K562 (cell line): Measurements from ENCODE around the gene SPPL3. TPM values are rescaled to one million over a fixed set of nuclear protein-coding genes. Genes with fewer than 3 reads are reported as not detected.

ENCODE experiments used
- ATAC-seq: fragments of 200-7000 bp; cut with Tn5 transposase; 3 replicates; pipeline ENCODE4 v1.9.1; 2020; ENCODE audit warnings: moderate library complexity
- BruUV-seq: library from RNA; stranded (reverse); fragments of 400-500 nt; replicated peaks from 2 replicates; lab custom pipeline; 2021; lab: Mats Ljungman, UMichigan
- CTCF ChIA-PET: fragments of 300-600 bp; formaldehyde crosslinking; extraction: SDS; loops from one replicate; lab custom pipeline; 2021; ENCODE audit warnings: low intra/inter-chr PET ratio; lab: Yijun Ruan, JAX
- POLR2A ChIA-PET: fragments of 300-600, 350-650 bp; sonication (Branson Sonifier 250); formaldehyde crosslinking; extraction: SDS; loops from one replicate; lab custom pipeline; 2021; ENCODE audit warnings: antibody characterized with exemption, inconsistent platforms; lab: Yijun Ruan, JAX
- DNase-seq, 4 experiments: peaks; one replicate each; pipeline versions ENCODE4 v3.0.0 to v3.0.0-alpha.2; 2011 to 2018; ENCODE audit warnings: low spot score in 3 of 4, mixed read lengths in 3 of 4; ENCODE audit errors: extremely low read depth in 1 of 4
- FAIRE-seq: peaks from 2 replicates; lab custom pipeline; 2011; peaks lifted over from hg19 to GRCh38; lab: Jason Lieb, UNC
- H2AFZ ChIP-seq: 2 replicates; pipeline ENCODE4 v1.6.0; 2011; ENCODE audit warnings: low read depth, low read length, control low read depth, inconsistent platforms
- H3K27ac ChIP-seq: fragments of 200-600 bp; 3 replicates; pipeline ENCODE4 v1.8.0; 2011; ENCODE audit warnings: low read depth, mild to moderate bottlenecking, control low read depth, inconsistent platforms, low read length, moderate library complexity, mixed read lengths; ENCODE audit errors: extremely low read depth
- H3K27me3 ChIP-seq, 2 experiments: fragments of 300-600 bp in 1 of 2; 2 replicates in 1 of 2; 3 replicates in 1 of 2; pipeline versions ENCODE4 v1.6.0 to v1.8.0; 2011; ENCODE audit warnings: inconsistent platforms in 2 of 2, low read length in 2 of 2, mild to moderate bottlenecking in 1 of 2, mixed read lengths in 1 of 2, moderate library complexity in 1 of 2; ENCODE audit not compliant: control insufficient read depth in 2 of 2, insufficient read depth in 2 of 2
- H3K36me3 ChIP-seq: fragments of 300-600 bp; 3 replicates; pipeline ENCODE4 v1.8.0; 2011; ENCODE audit warnings: mild to moderate bottlenecking, low read length, inconsistent platforms; ENCODE audit not compliant: control insufficient read depth, insufficient read depth
- H3K4me1 ChIP-seq, 2 experiments: fragments of 200-600 bp in 1 of 2; replicated peaks in 1 of 2; 2 replicates in 1 of 2; 3 replicates in 1 of 2; pipeline versions ENCODE4 v1.5.1 to v1.8.0; 2011; ENCODE audit warnings: inconsistent platforms in 2 of 2, low read length in 2 of 2, mild to moderate bottlenecking in 1 of 2, mixed read lengths in 1 of 2, moderate library complexity in 1 of 2; ENCODE audit not compliant: control insufficient read depth in 2 of 2, insufficient read depth in 2 of 2
- H3K4me2 ChIP-seq: 2 replicates; pipeline ENCODE4 v1.6.1; 2011; ENCODE audit warnings: low read length, control low read depth, inconsistent platforms, mixed read lengths; ENCODE audit not compliant: insufficient read depth
- H3K4me3 ChIP-seq: fragments of 200-600 bp; sonication (generic), shearing (Covaris generic); 2 replicates; pipeline ENCODE4 v1.5.1; 2016; ENCODE audit warnings: control low read depth, inconsistent platforms
- H3K79me2 ChIP-seq: fragments of 200-600 bp; 3 replicates; pipeline ENCODE4 v1.8.0; 2011; ENCODE audit warnings: low read length, inconsistent platforms; ENCODE audit not compliant: control insufficient read depth, insufficient read depth
- H3K9ac ChIP-seq, 2 experiments: 2 replicates each; pipeline versions ENCODE4 v1.6.0 to v1.6.1; 2011; ENCODE audit warnings: low read depth in 2 of 2, low read length in 2 of 2, control low read depth in 1 of 2, inconsistent platforms in 1 of 2, mild to moderate bottlenecking in 1 of 2, mixed read lengths in 1 of 2; ENCODE audit not compliant: insufficient read depth in 1 of 2
- H3K9me1 ChIP-seq: one replicate; pipeline ENCODE4 v1.6.0; 2011; ENCODE audit warnings: inconsistent platforms, mild to moderate bottlenecking, low read length, moderate library complexity; ENCODE audit not compliant: control insufficient read depth, insufficient read depth
- H3K9me3 ChIP-seq: replicated peaks from 2 replicates; pipeline ENCODE4 v1.5.1; 2011; ENCODE audit warnings: low read depth, low read length, inconsistent platforms; ENCODE audit not compliant: control insufficient read depth, insufficient read depth
- H4K20me1 ChIP-seq: replicated peaks from 2 replicates; pipeline ENCODE4 v1.6.1; 2011; ENCODE audit warnings: low read length, inconsistent platforms, mixed read lengths; ENCODE audit not compliant: control insufficient read depth, insufficient read depth
- ARID3A ChIP-seq: IDR thresholded peaks from 2 replicates; pipeline ENCODE4 v1.6.1; 2012; ENCODE audit warnings: low read depth, low read length, improper control_type of control experiment, borderline replicate concordance
- CREB1 ChIP-seq, 2 experiments: sonication (generic) in 1 of 2; formaldehyde crosslinking in 1 of 2; IDR thresholded peaks; 2 replicates each; pipeline versions ENCODE4 v1.6.1 to v1.8.0; 2012 to 2022; ENCODE audit warnings: inconsistent platforms in 1 of 2, mild to moderate bottlenecking in 1 of 2, missing genetic modification reagents in 1 of 2, moderate library complexity in 1 of 2
- GABPA ChIP-seq: fragments of 200-800 bp; sonication (Bioruptor generic); conservative IDR thresholded peaks from 2 replicates; pipeline ENCODE4 v1.6.1; 2016; ENCODE audit warnings: low read depth, missing genetic modification characterization, missing compliant biosample characterization
- IRF9 ChIP-seq: fragments of 450-650 bp; IDR thresholded peaks from 2 replicates; pipeline ENCODE4 v1.6.1; 2016; ENCODE audit warnings: missing biosample characterization, missing genetic modification characterization
- RBFOX2 ChIP-seq: fragments of 200-400 bp; formaldehyde crosslinking; IDR thresholded peaks from 2 replicates; pipeline ENCODE4 v1.6.1; 2017; ENCODE audit warnings: low read depth, mild to moderate bottlenecking, low read length, moderate library complexity
- ZBTB43 ChIP-seq: sonication (generic); formaldehyde crosslinking; IDR thresholded peaks from 2 replicates; pipeline ENCODE4 v1.8.0; 2023; ENCODE audit warnings: mild to moderate bottlenecking, missing genetic modification reagents
- WGBS: fragments of 100-300 bp; shearing (Covaris generic); methylation state at CpG from one replicate; pipeline ENCODE4 v1.1.6; 2016; ENCODE audit warnings: low coverage, mixed read lengths; ENCODE audit not compliant: insufficient coverage; ENCODE audit errors: missing lambda C conversion rate; 5-methylcytosine and 5-hydroxymethylcytosine counted together
- in situ Hi-C: fragments of 300-500 bp; cut with MboI; formaldehyde crosslinking; loops from 4 replicates; pipeline ENCODE4 v1.15.0; 2018; ENCODE audit warnings: inconsistent platforms, mixed read lengths
- intact Hi-C: fragments of 100-400 bp; cut with micrococcal nuclease; formaldehyde crosslinking; loops from 2 replicates; pipeline ENCODE4 v1.14.2; 2022
- polyA plus RNA-seq, 8 experiments: library from polyadenylated mRNA; depleted of rRNA in 4 of 8; stranded (reverse) in 5 of 8; unstranded in 3 of 8; fragments of >200 nt; fragmentation: Nextera tagmentation in 2 of 8; fragmentation: Illumina TruSeq in 1 of 8; extraction: Ambion mirVana in 2 of 8; extraction: Trizol in 1 of 8; gene quantifications; 2 replicates each; pipeline versions ENCODE4 v1.2.1 to v1.2.3, GENCODE V29; 2011 to 2014; ENCODE audit warnings: inconsistent platforms in 1 of 8, missing spikeins in 1 of 8
- total RNA-seq, 7 experiments: library from RNA; depleted of rRNA in 6 of 7; stranded (reverse); fragments of >200 nt in 6 of 7; fragmentation: Illumina TruSeq in 2 of 7; extraction: Trizol in 2 of 7; gene quantifications; 2 replicates each; pipeline versions ENCODE4 v1.2.1 to v1.2.3, GENCODE V29; 2011 to 2021; ENCODE audit warnings: low replicate concordance in 1 of 7

The SPPL3 gene
- total and polyA plus RNA-seq, 9 of the 15 experiments (the other 6 are each of a cell fraction or from before 2014, with no cell fraction given), result 2.9 to 32.1 (median 7.1) TPM

GRCh38 chr12:120791669-120792176, 112.4 kb downstream of the SPPL3 start (continued):
- TF ChIP-seq ARID3A, result no peak
- TF ChIP-seq CREB1 (IDR thresholded peaks at IDR 0.05), result no peak
- TF ChIP-seq CREB1 (CRISPR knock-in tag; IDR thresholded peaks at IDR 0.05), result no peak
- TF ChIP-seq ZBTB43, result no peak
- no peak for TF ChIP-seq GABPA (tag)

- intact Hi-C loops, result no loop called here
- Histone ChIP-seq H3K27ac (no peak overlapping the region), H3K4me3 (no peak overlapping the region), H3K9ac (no peak overlapping the region), H3K36me3 (no peaks in the 10 kb centered on the region), H4K20me1 (no peaks in the 10 kb centered on the region), H3K4me2 (no peak overlapping the region), H3K79me2 (no peaks in the 10 kb centered on the region), H3K4me1 (no peaks in the 10 kb centered on the region), H3K9me1 (no peaks in the 10 kb centered on the region), H2AFZ (no peak overlapping the region), H3K9me3 (no peaks in the 10 kb centered on the region), H3K27me3 (no peaks in the 10 kb centered on the region)
- 94% methylated on average over 5 of the region's 5 CpGs for WGBS
- ATAC-seq (no peak), DNase-seq (no peak), FAIRE-seq (no peak)
- BruUV-seq, result no TSS peak
- in situ Hi-C loops, result no loop called here
- POLR2A ChIA-PET, result no interaction called here
- CTCF ChIA-PET, result no interaction called here
- no peak for TF ChIP-seq IRF9 (tag)
- no peak for TF ChIP-seq RBFOX2
Observed at GRCh38 chr12:120790114-120790513, 114.0 kb downstream of the SPPL3 start.
